PFSK-1 (cell line): Measurements from ENCODE around the gene CNRIP1.
A peak's percentile ranks its signal among the peaks of the same experiment; 100 is the strongest.

Source experiments
- FOXP2 ChIP-seq: optimal IDR thresholded peaks from 2 replicates; pipeline ENCODE3; 2011; ENCODE audit warnings: borderline replicate concordance, control low read depth, inconsistent platforms; ENCODE audit not compliant: insufficient read depth; ENCODE audit errors: extremely low read length, extremely low read depth
- POLR2AphosphoS5 ChIP-seq: IDR thresholded peaks from 2 replicates; pipeline ENCODE4 v1.6.1; 2012; ENCODE audit warnings: low read depth, mild to moderate bottlenecking, control low read depth, low read length, moderate library complexity
- REST ChIP-seq, 2 experiments: IDR thresholded peaks; 2 replicates each; pipeline versions ENCODE4 v1.6.1 to v1.8.0; 2011 to 2012; ENCODE audit warnings: low read depth in 2 of 2, low read length in 2 of 2, control low read depth in 1 of 2, inconsistent platforms in 1 of 2, mild to moderate bottlenecking in 1 of 2, moderate library complexity in 1 of 2; ENCODE audit not compliant: insufficient read depth in 1 of 2
- SIN3A ChIP-seq: IDR thresholded peaks from 2 replicates; pipeline ENCODE4 v1.6.1; 2012; ENCODE audit warnings: mild to moderate bottlenecking, low read length, moderate library complexity, borderline replicate concordance; ENCODE audit not compliant: insufficient read depth
- TAF1 ChIP-seq: IDR thresholded peaks from 2 replicates; pipeline ENCODE4 v1.6.1; 2012; ENCODE audit warnings: low read length, control low read depth, borderline replicate concordance; ENCODE audit not compliant: insufficient read depth

GRCh38 chr2:68318914-68319397 is 793 bp downstream of the CNRIP1 start:
- TF ChIP-seq POLR2AphosphoS5: no peak
- TF ChIP-seq REST (IDR thresholded peaks at IDR 0.05; ENCODE audit: insufficient read depth in 1 of 2, low read depth in 2 of 2, low read length in 2 of 2): 0 out of 4 replicates have a peak, but pooled peaks of 1 of the 2 experiments have one; percentile 7
- TF ChIP-seq TAF1: 0 out of 2 replicates have a peak, but pooled peaks have one; percentile 17
- no peak for TF ChIP-seq FOXP2
- TF ChIP-seq SIN3A: no peak
